Muscle of back (tissue), 11 donors: Measurements from ENCODE around the gene TUBB1. TPM values are rescaled to one million over a fixed set of nuclear protein-coding genes. Genes with fewer than 3 reads are reported as not detected.
A peak's percentile ranks its signal among the peaks of the same experiment; 100 is the strongest.
"Not testable (repeated sequence)": the region's sequence is repeated elsewhere in the genome, so short reads cannot be mapped to it uniquely, and the experiment has no call there.

Source experiments
- DNase-seq, 3 donors: peaks; one replicate each; pipeline versions ENCODE4 v3.0.0 to v3.0.0-alpha.2; 2013
- polyA plus RNA-seq, 10 donors: library from polyadenylated mRNA; unstranded; fragments of 120-200 nt; gene quantifications; one replicate each; pipeline ENCODE4 v1.2.1, GENCODE V29; 2013; ENCODE audit not compliant: insufficient read length in 10 of 10

TUBB1 gene
- polyA plus RNA-seq, 10 donors = 0.32 to 1.4 (median 0.83) TPM

- DNase-seq = no peak
Measured at GRCh38 chr20:59005523-59006166, 13.6 kb upstream of the TUBB1 start.

- peak in 1 of 3 donors; percentile 33 for DNase-seq
Measured at GRCh38 chr20:59006167-59006863, 12.9 kb upstream of the TUBB1 start.

- DNase-seq = peak in 2 of 3 donors; percentile 56 to 88
Measured at GRCh38 chr20:59006864-59007664, 12.2 kb upstream of the TUBB1 start, which contains the start of gene CTSZ. Gene CTSZ (minus strand): TSS chr20:59007254. CDS start chr20:59007128, 126 bp downstream.

GRCh38 chr20:59007665-59008511 is 11.3 kb upstream of the TUBB1 start:
- peak in 1 of 3 donors; percentile 60 for DNase-seq

- no peak for DNase-seq
Measured at GRCh38 chr20:59008715-59009336, 10.4 kb upstream of the TUBB1 start.

GRCh38 chr20:59010321-59010994 is 8.8 kb upstream of the TUBB1 start:
- no peak for DNase-seq

GRCh38 chr20:59010995-59011873 is 8.0 kb upstream of the TUBB1 start:
- DNase-seq = peak in 2 of 3 donors; percentile 56 to 80

- not testable (repeated sequence) for DNase-seq
Measured at GRCh38 chr20:59011874-59012157, 7.4 kb upstream of the TUBB1 start.

- no peak for DNase-seq
Measured at GRCh38 chr20:59013031-59013951, 5.9 kb upstream of the TUBB1 start.

- no peak for DNase-seq
Measured at GRCh38 chr20:59013959-59014608, 5.1 kb upstream of the TUBB1 start.

- DNase-seq = no peak
Measured at GRCh38 chr20:59014680-59015389, 4.4 kb upstream of the TUBB1 start.

- DNase-seq = no peak
Measured at GRCh38 chr20:59015411-59015810, 3.8 kb upstream of the TUBB1 start.

- no peak for DNase-seq
Measured at GRCh38 chr20:59015812-59016711, 3.2 kb upstream of the TUBB1 start.

GRCh38 chr20:59016795-59017492 is 2.3 kb upstream of the TUBB1 start:
- no peak for DNase-seq

GRCh38 chr20:59017493-59018231 is 1.6 kb upstream of the TUBB1 start:
- DNase-seq = no peak
